GM19025 (cell line): ENCODE results near the gene BMS1.

Experiments used
- ATAC-seq: cut with Tn5 transposase; IDR thresholded peaks from one replicate; pipeline ENCODE4 v1.9.1; 2021; ENCODE audit warnings: mild to moderate bottlenecking, low read depth, moderate library complexity; ENCODE audit not compliant: unreplicated experiment

The BMS1 gene

GRCh38 chr10:42880255-42880620, 97.6 kb downstream of the BMS1 start:
- no peak for ATAC-seq

- no peak for ATAC-seq
Observed at GRCh38 chr10:42882597-42882996, 100.0 kb downstream of the BMS1 start.
